ENCODE measurements around the gene TTC27. TPM values are rescaled to one million over a fixed set of nuclear protein-coding genes. Genes with fewer than 3 reads are reported as not detected.

TTC27 gene
- polyA plus RNA-seq, 1 experiment = 28.9 TPM

DNA sequence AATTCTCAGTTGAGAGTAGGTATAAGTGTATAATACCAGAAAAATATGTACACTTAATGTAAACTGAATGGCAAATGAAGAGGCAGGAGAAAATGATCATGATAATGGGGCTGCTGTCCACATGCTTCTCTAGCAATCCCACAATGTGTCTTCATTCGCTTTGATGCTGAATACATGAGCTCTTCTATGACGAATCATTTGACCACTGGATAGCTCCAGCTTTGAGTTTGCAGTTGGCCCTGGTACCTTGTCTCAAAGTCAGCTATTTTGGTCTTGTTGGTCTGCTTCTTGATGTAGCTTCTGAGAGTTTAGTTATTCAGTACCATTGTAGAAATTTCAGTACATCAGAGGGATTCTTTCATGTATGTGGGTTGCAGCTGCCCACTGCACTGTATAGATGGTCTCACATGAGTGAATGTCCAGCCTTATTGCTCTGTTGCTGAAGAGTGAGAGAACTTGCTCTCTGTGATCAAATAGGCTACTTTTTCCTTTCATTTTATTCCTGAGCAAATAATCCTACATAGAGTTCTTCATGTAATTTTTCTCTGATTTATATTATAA, 105.1 kb downstream of the TTC27 start:
- H3K4me3 ChIP-seq (ENCODE audit: low read depth, low read length) = no peak overlapping the region
- CTCF ChIA-PET = interaction anchor here (0.6 kb wide), 1 partner anchor 427 kb away, joined by 3 read pairs; no protein-coding TSS in a partner anchor

DNA sequence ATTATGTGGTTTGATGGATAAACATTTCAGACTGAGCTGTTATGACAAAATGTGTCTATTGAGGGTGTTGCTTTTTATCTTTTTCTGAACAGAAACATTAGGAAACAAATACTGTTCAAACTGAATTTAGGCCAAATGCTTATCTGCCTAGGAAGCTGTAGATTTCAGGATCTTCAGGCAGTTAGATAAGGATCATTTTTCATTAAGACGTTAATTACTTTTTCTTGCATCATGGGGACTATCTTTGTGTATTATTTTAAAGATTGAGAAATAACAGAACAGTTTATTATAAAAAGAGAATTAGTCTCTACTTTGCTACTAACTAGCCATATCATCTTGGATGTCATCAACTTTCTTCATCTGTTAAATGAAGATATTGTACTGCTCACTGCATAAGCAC, 107.5 kb downstream of the TTC27 start:
- Histone ChIP-seq H3K4me3 (ENCODE audit: low read depth, low read length) (no peak overlapping the region), H3K27me3 (ENCODE audit: control insufficient read depth, insufficient read depth, low read length) (no peaks in the 10 kb centered on the region), H3K9me3 (ENCODE audit: control insufficient read depth, insufficient read depth, low read length) (no peaks in the 10 kb centered on the region), H3K27ac (ENCODE audit: low read depth, low read length) (no peak overlapping the region)
- CTCF ChIA-PET = no interaction called here
- no peak for DNase-seq (ENCODE audit: low read depth, low spot score)
- TF ChIP-seq, protein P1, sequence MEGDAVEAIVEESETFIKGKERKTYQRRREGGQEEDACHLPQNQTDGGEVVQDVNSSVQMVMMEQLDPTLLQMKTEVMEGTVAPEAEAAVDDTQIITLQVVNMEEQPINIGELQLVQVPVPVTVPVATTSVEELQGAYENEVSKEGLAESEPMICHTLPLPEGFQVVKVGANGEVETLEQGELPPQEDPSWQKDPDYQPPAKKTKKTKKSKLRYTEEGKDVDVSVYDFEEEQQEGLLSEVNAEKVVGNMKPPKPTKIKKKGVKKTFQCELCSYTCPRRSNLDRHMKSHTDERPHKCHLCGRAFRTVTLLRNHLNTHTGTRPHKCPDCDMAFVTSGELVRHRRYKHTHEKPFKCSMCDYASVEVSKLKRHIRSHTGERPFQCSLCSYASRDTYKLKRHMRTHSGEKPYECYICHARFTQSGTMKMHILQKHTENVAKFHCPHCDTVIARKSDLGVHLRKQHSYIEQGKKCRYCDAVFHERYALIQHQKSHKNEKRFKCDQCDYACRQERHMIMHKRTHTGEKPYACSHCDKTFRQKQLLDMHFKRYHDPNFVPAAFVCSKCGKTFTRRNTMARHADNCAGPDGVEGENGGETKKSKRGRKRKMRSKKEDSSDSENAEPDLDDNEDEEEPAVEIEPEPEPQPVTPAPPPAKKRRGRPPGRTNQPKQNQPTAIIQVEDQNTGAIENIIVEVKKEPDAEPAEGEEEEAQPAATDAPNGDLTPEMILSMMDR (IDR thresholded peaks at IDR 0.05; ENCODE audit: low read depth, low read length) = no peak
- POLR2A ChIA-PET = no interaction called here

More for the DNA sequence above, 105.1 kb downstream of the TTC27 start:
- TF ChIP-seq, protein P1 (IDR thresholded peaks at IDR 0.05; ENCODE audit: low read depth, low read length) = no peak
- DNase-seq (ENCODE audit: low read depth, low spot score) = no peak
- POLR2A ChIA-PET = no interaction called here
- H3K27ac ChIP-seq (ENCODE audit: low read depth, low read length) = no peak overlapping the region
- H3K9me3 ChIP-seq (ENCODE audit: control insufficient read depth, insufficient read depth, low read length) = no peaks in the 10 kb centered on the region
- H3K27me3 ChIP-seq (ENCODE audit: control insufficient read depth, insufficient read depth, low read length) = no peaks in the 10 kb centered on the region

DNA sequence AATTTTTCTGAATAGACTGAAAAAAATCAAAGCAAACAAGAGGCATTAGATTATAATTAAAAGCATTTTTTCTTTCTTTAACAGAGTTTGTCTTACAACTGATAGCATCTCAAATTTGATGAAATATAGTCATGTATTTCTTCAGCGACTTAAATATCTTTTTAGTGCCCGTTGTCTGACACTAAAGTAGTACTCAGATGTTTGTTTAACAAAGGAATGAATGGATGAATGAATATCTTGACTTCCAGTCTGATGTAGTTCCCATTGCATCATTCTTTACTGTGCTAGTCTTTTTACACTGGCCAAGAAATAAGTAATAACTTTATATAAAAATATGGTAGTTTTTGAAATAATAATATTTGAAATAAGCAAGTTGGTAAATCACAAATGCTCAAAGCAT, 111.1 kb downstream of the TTC27 start:
- POLR2A ChIA-PET = no interaction called here

DNA sequence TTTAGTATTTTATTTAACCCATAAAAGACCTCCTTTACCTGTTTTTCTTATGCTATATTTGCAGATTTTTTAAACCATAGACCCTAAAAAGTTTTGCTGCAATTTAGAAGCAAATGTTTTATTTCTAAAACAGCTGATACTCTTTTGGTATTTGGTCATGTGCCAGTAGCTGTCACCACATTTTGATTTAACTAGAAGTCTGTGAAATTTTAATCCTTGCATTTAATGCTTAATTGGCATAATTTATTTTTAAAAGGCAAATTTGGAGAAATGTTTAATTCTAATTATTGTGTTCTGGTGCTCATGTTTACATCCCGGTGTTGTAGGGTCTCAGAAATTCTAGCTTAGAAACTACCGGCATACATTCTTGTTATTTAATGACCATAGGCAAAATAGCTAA, 111.8 kb downstream of the TTC27 start:
- POLR2A ChIA-PET = no interaction called here
- TF ChIP-seq, protein P1 (IDR thresholded peaks at IDR 0.05; ENCODE audit: low read depth, low read length) = no peak
- H3K4me3 ChIP-seq (ENCODE audit: low read depth, low read length) = no peak overlapping the region
- H3K9me3 ChIP-seq (ENCODE audit: control insufficient read depth, insufficient read depth, low read length) = no peaks in the 10 kb centered on the region
- CTCF ChIA-PET = interaction anchor here (0.7 to 0.9 kb wide), 2 partner anchors 25 to 34 kb away, joined by 3 to 4 read pairs; no protein-coding TSS in a partner anchor
- DNase-seq (ENCODE audit: low read depth, low spot score) = no peak
- H3K27me3 ChIP-seq (ENCODE audit: control insufficient read depth, insufficient read depth, low read length) = no peaks in the 10 kb centered on the region
- no peak overlapping the region for H3K27ac ChIP-seq (ENCODE audit: low read depth, low read length)

More for the DNA sequence above, 111.1 kb downstream of the TTC27 start:
- Histone ChIP-seq H3K4me3 (ENCODE audit: low read depth, low read length) (no peak overlapping the region), H3K9me3 (ENCODE audit: control insufficient read depth, insufficient read depth, low read length) (no peaks in the 10 kb centered on the region), H3K27me3 (ENCODE audit: control insufficient read depth, insufficient read depth, low read length) (no peaks in the 10 kb centered on the region), H3K27ac (ENCODE audit: low read depth, low read length) (no peak overlapping the region)
- CTCF ChIA-PET = no interaction called here
- TF ChIP-seq, protein P1 (IDR thresholded peaks at IDR 0.05; ENCODE audit: low read depth, low read length) = no peak
- no peak for DNase-seq (ENCODE audit: low read depth, low spot score)

DNA sequence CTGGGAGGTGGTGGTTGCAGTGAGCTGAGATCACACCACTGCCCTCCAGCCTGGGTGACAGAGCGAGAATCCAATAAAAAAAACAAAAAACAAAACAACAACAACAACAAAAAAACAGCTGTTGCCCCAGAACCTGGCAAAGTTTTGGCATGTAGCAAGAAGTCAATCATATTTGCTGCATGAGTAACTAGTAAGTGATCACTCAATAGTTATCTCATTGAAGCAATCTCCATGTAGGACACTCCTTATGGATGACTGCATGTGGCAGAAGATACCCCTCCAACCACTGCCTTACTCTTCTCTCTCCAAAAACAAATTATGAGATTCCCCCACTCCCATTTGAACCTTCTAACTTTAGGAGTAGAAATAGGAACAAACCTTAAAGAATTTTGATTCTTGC, 113.7 kb downstream of the TTC27 start:
- DNase-seq (ENCODE audit: low read depth, low spot score) = no peak
- TF ChIP-seq, protein P1 (IDR thresholded peaks at IDR 0.05; ENCODE audit: low read depth, low read length) = no peak
- ChIA-PET CTCF (no interaction called here), POLR2A (no interaction called here)
- H3K27ac ChIP-seq (ENCODE audit: low read depth, low read length) = no peak overlapping the region
- H3K9me3 ChIP-seq (ENCODE audit: control insufficient read depth, insufficient read depth, low read length) = no peaks in the 10 kb centered on the region
- H3K27me3 ChIP-seq (ENCODE audit: control insufficient read depth, insufficient read depth, low read length) = no peaks in the 10 kb centered on the region
- no peak overlapping the region for H3K4me3 ChIP-seq (ENCODE audit: low read depth, low read length)
